Lung microvascular endothelial cell (primary cell): ENCODE measurements around the gene ALG12. TPM values are rescaled to one million over a fixed set of nuclear protein-coding genes. Genes with fewer than 3 reads are reported as not detected.
"Not testable (repeated sequence)": the region's sequence is repeated elsewhere in the genome, so short reads cannot be mapped to it uniquely, and the experiment has no call there.

Experiments
- DNase-seq, 2 donors: peaks; one replicate each; pipeline versions ENCODE4 v3.0.0 to v3.0.0-alpha.2; 2010; ENCODE audit warnings: low read depth in 2 of 2
- total RNA-seq: library from RNA; depleted of rRNA; stranded (reverse); fragments of >200 nt; gene quantifications from 2 replicates; pipeline ENCODE4 v1.2.1, GENCODE V29; 2014

ALG12 gene
- total RNA-seq, 1 donor from 2014 or later: 13.5 TPM

GRCh38 chr22:49867303-49868265 lies 50.7 kb downstream of the ALG12 start:
- no peak for DNase-seq

- DNase-seq: no peak
These were observed 51.6 kb downstream of the ALG12 start for GRCh38 chr22:49866646-49867045.

GRCh38 chr22:49866134-49866533 lies 52.1 kb downstream of the ALG12 start:
- DNase-seq: no peak

GRCh38 chr22:49865156-49865555 lies 53.1 kb downstream of the ALG12 start:
- DNase-seq: no peak

GRCh38 chr22:49863931-49864330 lies 54.3 kb downstream of the ALG12 start:
- no peak for DNase-seq

- DNase-seq: no peak
These were observed 55.8 kb downstream of the ALG12 start for GRCh38 chr22:49862496-49862776.

GRCh38 chr22:49861642-49862495 lies 56.4 kb downstream of the ALG12 start:
- DNase-seq: no peak

GRCh38 chr22:49858827-49859226 lies 59.4 kb downstream of the ALG12 start:
- DNase-seq: no peak

GRCh38 chr22:49856766-49857618 lies 61.2 kb downstream of the ALG12 start:
- no peak for DNase-seq

- no peak for DNase-seq
These were observed 61.9 kb downstream of the ALG12 start for GRCh38 chr22:49856343-49856742.

GRCh38 chr22:49855251-49855911 lies 62.9 kb downstream of the ALG12 start:
- peak; percentile 17 to 48 for DNase-seq

- DNase-seq: peak; percentile 43 to 44
These were observed 64.0 kb downstream of the ALG12 start for GRCh38 chr22:49853981-49854831.

GRCh38 chr22:49852898-49853894 lies 65.0 kb downstream of the ALG12 start, which contains the start of gene ZBED4:
ZBED4 (plus strand) TSS chr22:49853844; CDS start chr22:49883663, 29,819 bp downstream.
- peak; percentile 96 to 98 for DNase-seq

GRCh38 chr22:49852568-49852897 lies 65.7 kb downstream of the ALG12 start:
- DNase-seq: not testable (repeated sequence)

- no peak for DNase-seq
These were observed 67.1 kb downstream of the ALG12 start for GRCh38 chr22:49850959-49851802.
